Measurements from ENCODE around the gene CYTIP. TPM values are rescaled to one million over a fixed set of nuclear protein-coding genes. Genes with fewer than 3 reads are reported as not detected.

CYTIP gene
- total RNA-seq, 2 experiments from 2014 or later, result 514 to 520 TPM

GRCh38 chr2:157427003-157427921, 16.6 kb downstream of the CYTIP start:
- DNase-seq, result no peak
- Mint-ChIP-seq H3K36me3 (ENCODE audit: low read depth) (peaks cover 91% of the 10 kb centered on the region), H3K4me3 (peak overlapping the region; percentile 90), H3K4me1 (ENCODE audit: low read depth) (peaks cover 82% of the 10 kb centered on the region), H3K27me3 (no peaks in the 10 kb centered on the region), H3K9me3 (peaks cover 6% of the 10 kb centered on the region), H3K27ac (peak overlapping the region; percentile 94)
- no peak for TF ChIP-seq CTCF (IDR thresholded peaks at IDR 0.05)
- POLR2A ChIA-PET, result interaction anchor here (0.9 to 27.4 kb wide), 6 partner anchors 9 to 166 kb away, joined by 3 to 1592 read pairs (median 104); partner anchors contain the start of gene CYTIP
- CTCF ChIA-PET, result interaction anchor here (1.4 to 2.6 kb wide), 3 partner anchors 7 to 100 kb away, joined by 3 to 15 read pairs (median 8); no protein-coding TSS in a partner anchor
- ATAC-seq, result peak; percentile 16
- intact Hi-C loops (cut with micrococcal nuclease), result no loop called here

- peaks cover 6% of the 10 kb centered on the region for H3K9me3 Mint-ChIP-seq
- no peaks in the 10 kb centered on the region for H3K27me3 Mint-ChIP-seq
- intact Hi-C loops (cut with micrococcal nuclease), result no loop called here
- ATAC-seq (no peak), DNase-seq (no peak)
- H3K27ac Mint-ChIP-seq, result peak overlapping the region; percentile 94
- H3K4me1 Mint-ChIP-seq (ENCODE audit: low read depth), result peaks cover 83% of the 10 kb centered on the region
- no peak for TF ChIP-seq CTCF (IDR thresholded peaks at IDR 0.05)
- H3K4me3 Mint-ChIP-seq, result peak overlapping the region; percentile 90
- peaks cover 91% of the 10 kb centered on the region for H3K36me3 Mint-ChIP-seq (ENCODE audit: low read depth)
- POLR2A ChIA-PET, result interaction anchor here (2.5 to 27.4 kb wide), 4 partner anchors 8 to 44 kb away, joined by 14 to 1592 read pairs (median 571); partner anchors contain the start of gene CYTIP
- CTCF ChIA-PET, result interaction anchor here (0.8 to 2.6 kb wide), 5 partner anchors 8 to 99 kb away, joined by 3 to 15 read pairs (median 4); no protein-coding TSS in a partner anchor
Observed at GRCh38 chr2:157426477-157426994, 17.4 kb downstream of the CYTIP start.

GRCh38 chr2:157424374-157424773, 19.5 kb downstream of the CYTIP start:
- H3K9me3 Mint-ChIP-seq, result peaks cover 6% of the 10 kb centered on the region
- H3K4me1 Mint-ChIP-seq (ENCODE audit: low read depth), result peaks cover 85% of the 10 kb centered on the region
- peaks cover 91% of the 10 kb centered on the region for H3K36me3 Mint-ChIP-seq (ENCODE audit: low read depth)
- no peak for TF ChIP-seq CTCF (IDR thresholded peaks at IDR 0.05)
- no peak overlapping the region for H3K4me3 Mint-ChIP-seq
- CTCF ChIA-PET, result interaction anchor here (1.4 to 3.1 kb wide), 4 partner anchors 10 to 122 kb away, joined by 6 to 24 read pairs (median 7); partner anchors contain the start of gene ERMN
- POLR2A ChIA-PET, result interaction anchor here (0.9 to 27.4 kb wide), 4 partner anchors 9 to 46 kb away, joined by 4 to 1592 read pairs (median 476); partner anchors contain the start of gene CYTIP
- DNase-seq, result no peak
- no peak overlapping the region for H3K27ac Mint-ChIP-seq
- intact Hi-C loops (cut with micrococcal nuclease), result no loop called here
- H3K27me3 Mint-ChIP-seq, result no peaks in the 10 kb centered on the region
- no peak for ATAC-seq

DNA sequence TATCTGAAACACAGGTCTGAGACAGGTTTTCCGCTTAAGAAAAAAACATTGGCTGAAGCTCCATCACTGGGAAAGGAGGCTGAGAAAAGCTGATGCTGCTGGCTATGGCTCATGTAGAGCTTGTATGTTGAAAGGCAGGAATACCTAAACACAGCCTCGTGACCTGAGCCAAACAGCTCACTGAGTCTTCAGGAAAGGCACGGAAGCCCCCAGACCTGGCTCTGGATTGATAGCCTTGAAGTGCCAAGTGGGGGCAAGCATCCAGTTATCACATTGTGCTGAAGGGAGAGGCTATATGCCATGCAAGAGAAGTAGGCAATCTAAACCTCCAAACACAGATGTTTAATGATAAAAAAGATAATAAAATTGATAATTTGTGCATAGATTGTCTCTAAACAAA, 21.9 kb downstream of the CYTIP start:
- no peaks in the 10 kb centered on the region for H3K27me3 Mint-ChIP-seq
- CTCF ChIA-PET, result interaction anchor here (1.1 to 5.8 kb wide), 4 partner anchors 10 to 119 kb away, joined by 3 to 49 read pairs (median 6); partner anchors contain the start of gene ERMN
- ATAC-seq (no peak), DNase-seq (no peak)
- peak overlapping the region; percentile 95 for H3K27ac Mint-ChIP-seq
- no peak for TF ChIP-seq CTCF (IDR thresholded peaks at IDR 0.05)
- peaks cover 86% of the 10 kb centered on the region for H3K36me3 Mint-ChIP-seq (ENCODE audit: low read depth)
- POLR2A ChIA-PET, result interaction anchor here (5.7 to 27.4 kb wide), 4 partner anchors 14 to 95 kb away, joined by 42 to 1592 read pairs (median 500); partner anchors contain the start of genes CYTIP and ERMN
- intact Hi-C loops (cut with micrococcal nuclease), result loop anchor here (2.0 kb wide), 1 partner anchor 15 kb away; no protein-coding TSS in a partner anchor
- H3K4me1 Mint-ChIP-seq (ENCODE audit: low read depth), result peaks cover 84% of the 10 kb centered on the region
- H3K4me3 Mint-ChIP-seq, result peak overlapping the region; percentile 46
- H3K9me3 Mint-ChIP-seq, result peaks cover 6% of the 10 kb centered on the region

Data from activated CD8-positive, alpha-beta T cell treated with anti-CD3 and anti-CD28 coated beads for 36 hours (primary cell).